Parathyroid adenoma (tissue), 2 donors: ENCODE results near the gene ATF7.
"Not testable (repeated sequence)": the region's sequence is repeated elsewhere in the genome, so short reads cannot be mapped to it uniquely, and the experiment has no call there.

Experiments
- H2AFZ ChIP-seq: fragments of 300-600 bp; sonication (generic); one replicate; pipeline ENCODE4 v1.7.0; 2017; ENCODE audit warnings: antibody characterized with exemption, mild to moderate bottlenecking
- H3K27ac ChIP-seq: fragments of 300-600 bp; sonication (generic); one replicate; pipeline ENCODE4 v1.7.0; 2017
- H3K27me3 ChIP-seq: fragments of 300-600 bp; sonication (generic); one replicate; pipeline ENCODE4 v1.7.0; 2017; ENCODE audit warnings: low read length; ENCODE audit not compliant: control insufficient read depth, insufficient read depth
- H3K36me3 ChIP-seq: fragments of 300-600 bp; sonication (generic); one replicate; pipeline ENCODE4 v1.7.0; 2017; ENCODE audit warnings: low read length; ENCODE audit not compliant: control insufficient read depth, insufficient read depth
- H3K4me1 ChIP-seq: fragments of 300-600 bp; sonication (generic); one replicate; pipeline ENCODE4 v1.7.0; 2017; ENCODE audit warnings: control low read depth
- H3K4me2 ChIP-seq: fragments of 300-600 bp; sonication (generic); one replicate; pipeline ENCODE4 v1.7.0; 2017; ENCODE audit warnings: low read length
- H3K4me3 ChIP-seq: fragments of 300-600 bp; sonication (generic); one replicate; pipeline ENCODE4 v1.7.0; 2017; ENCODE audit warnings: low read depth, low read length
- H3K79me2 ChIP-seq: fragments of 300-600 bp; sonication (generic); one replicate; pipeline ENCODE4 v1.7.0; 2017; ENCODE audit warnings: control low read depth
- H3K9ac ChIP-seq: fragments of 300-600 bp; sonication (generic); one replicate; pipeline ENCODE4 v1.7.0; 2017; ENCODE audit warnings: mild to moderate bottlenecking
- H3K9me3 ChIP-seq: fragments of 300-600 bp; sonication (generic); one replicate; pipeline ENCODE4 v1.7.0; 2017; ENCODE audit warnings: low read length; ENCODE audit not compliant: control insufficient read depth
- CTCF ChIP-seq: fragments of 300-600 bp; sonication (generic); IDR thresholded peaks from one replicate; pipeline ENCODE4 v1.7.0; 2017; ENCODE audit warnings: antibody characterized with exemption, mild to moderate bottlenecking
- donor health status: primary hyperparathyroidism.

ATF7 gene

GRCh38 chr12:53567961-53568808 is 58.0 kb downstream of the ATF7 start:
- Histone ChIP-seq H3K9me3 (no peaks in the 10 kb centered on the region), H3K27me3 (no peaks in the 10 kb centered on the region)
- TF ChIP-seq CTCF = no peak

DNA sequence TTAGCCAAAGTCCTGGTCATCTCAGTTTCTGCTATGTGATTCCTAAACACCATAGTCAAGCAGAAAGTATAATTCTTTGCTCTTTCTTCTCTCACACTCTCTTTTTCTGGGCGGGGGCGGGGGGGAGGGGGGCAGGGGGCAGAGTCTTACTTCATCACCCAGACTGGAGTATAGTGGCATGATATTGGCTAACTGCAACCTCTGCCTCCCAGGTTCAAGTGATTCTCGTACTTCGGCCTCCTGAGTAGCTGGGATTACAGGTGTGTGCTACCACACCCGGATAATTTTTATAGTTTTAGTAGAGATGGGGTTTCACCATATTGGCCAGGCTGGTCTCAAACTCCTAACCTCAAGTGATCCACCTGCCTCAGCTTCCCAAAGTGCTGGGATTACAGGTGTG is 60.8 kb downstream of the ATF7 start:
- not testable (repeated sequence) for H3K4me3 ChIP-seq, H3K4me1 ChIP-seq

More at GRCh38 chr12:53567961-53568808, 58.0 kb downstream of the ATF7 start:
- Histone ChIP-seq H2AFZ (no peak overlapping the region), H3K4me2 (no peak overlapping the region), H3K9ac (no peak overlapping the region), H3K4me3 (no peak overlapping the region), H3K79me2 (peaks cover 9% of the 10 kb centered on the region), H3K4me1 (no peaks in the 10 kb centered on the region), H3K36me3 (no peaks in the 10 kb centered on the region), H3K27ac (no peak overlapping the region)

DNA sequence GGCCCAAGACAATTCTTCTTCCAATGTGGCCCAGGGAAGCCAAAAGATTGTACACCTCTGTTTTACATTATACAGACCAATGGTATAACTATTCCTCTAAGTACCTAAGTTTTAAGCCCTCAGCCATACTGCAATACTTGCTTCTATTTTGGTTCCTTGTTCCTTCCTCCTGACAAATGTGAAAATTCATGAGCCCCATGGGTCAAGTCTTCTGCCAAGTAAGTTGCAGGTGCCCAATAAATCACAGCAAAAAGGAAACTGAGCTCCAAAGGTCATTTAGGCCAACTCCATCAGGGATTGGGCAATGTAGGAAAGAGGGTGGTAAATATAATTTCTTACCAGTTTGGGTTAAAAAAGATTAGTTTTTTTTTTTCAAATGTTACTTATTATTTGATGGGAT is 61.2 kb downstream of the ATF7 start:
- Histone ChIP-seq H3K9me3 (no peaks in the 10 kb centered on the region), H3K4me1 (no peaks in the 10 kb centered on the region), H2AFZ (no peak overlapping the region), H3K79me2 (peaks cover 3% of the 10 kb centered on the region), H3K4me2 (no peak overlapping the region), H3K27ac (no peak overlapping the region), H3K27me3 (no peaks in the 10 kb centered on the region), H3K36me3 (no peaks in the 10 kb centered on the region), H3K4me3 (no peak overlapping the region), H3K9ac (no peak overlapping the region)
- TF ChIP-seq CTCF = no peak

More for the DNA sequence above, 60.8 kb downstream of the ATF7 start:
- not testable (repeated sequence) for H3K9me3 ChIP-seq, H2AFZ ChIP-seq, H3K27ac ChIP-seq, H3K4me2 ChIP-seq, H3K79me2 ChIP-seq, H3K27me3 ChIP-seq, H3K9ac ChIP-seq, H3K36me3 ChIP-seq

- Histone ChIP-seq H2AFZ (no peak overlapping the region), H3K9ac (no peak overlapping the region), H3K4me1 (no peaks in the 10 kb centered on the region), H3K9me3 (no peaks in the 10 kb centered on the region), H3K4me2 (no peak overlapping the region), H3K79me2 (peaks cover 3% of the 10 kb centered on the region), H3K27me3 (no peaks in the 10 kb centered on the region), H3K27ac (no peak overlapping the region), H3K4me3 (no peak overlapping the region), H3K36me3 (no peaks in the 10 kb centered on the region)
- no peak for TF ChIP-seq CTCF
Observed at GRCh38 chr12:53564278-53564677, 61.9 kb downstream of the ATF7 start.

- H2AFZ ChIP-seq = no peak overlapping the region
- TF ChIP-seq CTCF = no peak
- no peak overlapping the region for H3K4me2 ChIP-seq
- H3K4me3 ChIP-seq = no peak overlapping the region
- H3K4me1 ChIP-seq = no peaks in the 10 kb centered on the region
- H3K27ac ChIP-seq = no peak overlapping the region
- peaks cover 3% of the 10 kb centered on the region for H3K79me2 ChIP-seq
- no peak overlapping the region for H3K9ac ChIP-seq
- H3K9me3 ChIP-seq = no peaks in the 10 kb centered on the region
- H3K27me3 ChIP-seq = no peaks in the 10 kb centered on the region
- H3K36me3 ChIP-seq = no peaks in the 10 kb centered on the region
Observed at GRCh38 chr12:53563452-53564028, 62.6 kb downstream of the ATF7 start.
